HG02885 (cell line): ENCODE measurements around the gene CTSS.
"Not testable (repeated sequence)": the region's sequence is repeated elsewhere in the genome, so short reads cannot be mapped to it uniquely, and the experiment has no call there.

ENCODE experiments used
- ATAC-seq: cut with Tn5 transposase; IDR thresholded peaks from one replicate; pipeline ENCODE4 v1.9.1; 2021; ENCODE audit warnings: mild to moderate bottlenecking; ENCODE audit not compliant: unreplicated experiment, poor library complexity

CTSS gene

GRCh38 chr1:150775931-150776505 lies 10.4 kb upstream of the CTSS start:
- ATAC-seq = not testable (repeated sequence)

- ATAC-seq = no peak
Measured at GRCh38 chr1:150775276-150775675, 9.7 kb upstream of the CTSS start.

GRCh38 chr1:150772326-150772725 lies 6.7 kb upstream of the CTSS start:
- no peak for ATAC-seq

GRCh38 chr1:150767704-150768103 lies 2.1 kb upstream of the CTSS start:
- ATAC-seq = not testable (repeated sequence)

GRCh38 chr1:150765977-150766301 lies 361 bp upstream of the CTSS start:
- ATAC-seq = peak; percentile 18

- no peak for ATAC-seq
Measured at GRCh38 chr1:150764617-150765101, 919 bp downstream of the CTSS start.

GRCh38 chr1:150763018-150763417 lies 2.6 kb downstream of the CTSS start:
- ATAC-seq = no peak

- ATAC-seq = no peak
Measured at GRCh38 chr1:150762552-150762951, 3.0 kb downstream of the CTSS start.

- ATAC-seq = no peak
Measured at GRCh38 chr1:150761801-150762200, 3.8 kb downstream of the CTSS start.

- ATAC-seq = no peak
Measured at GRCh38 chr1:150760013-150760412, 5.6 kb downstream of the CTSS start.

GRCh38 chr1:150753416-150753815 lies 12.2 kb downstream of the CTSS start:
- no peak for ATAC-seq

- ATAC-seq = no peak
Measured at GRCh38 chr1:150751443-150751842, 14.1 kb downstream of the CTSS start.

- ATAC-seq = no peak
Measured at GRCh38 chr1:150749720-150750311, 15.8 kb downstream of the CTSS start.

GRCh38 chr1:150748878-150749719 lies 16.5 kb downstream of the CTSS start:
- no peak for ATAC-seq

GRCh38 chr1:150730130-150730721 lies 35.4 kb downstream of the CTSS start:
- ATAC-seq = no peak

- no peak for ATAC-seq
Measured at GRCh38 chr1:150724336-150724735, 41.2 kb downstream of the CTSS start.

GRCh38 chr1:150720703-150721102 lies 44.9 kb downstream of the CTSS start, which contains the start of gene HORMAD1:
Gene HORMAD1 (minus strand): TSS chr1:150720895. CDS start chr1:150719505, 1,390 bp downstream.
- ATAC-seq = no peak

GRCh38 chr1:150720098-150720497 lies 45.5 kb downstream of the CTSS start:
- no peak for ATAC-seq

- ATAC-seq = no peak
Measured at GRCh38 chr1:150718225-150718891, 47.2 kb downstream of the CTSS start.

- ATAC-seq = not testable (repeated sequence)
Measured at GRCh38 chr1:150709031-150709430, 56.5 kb downstream of the CTSS start.
